ENCODE results near the gene FRMD5.

DNA sequence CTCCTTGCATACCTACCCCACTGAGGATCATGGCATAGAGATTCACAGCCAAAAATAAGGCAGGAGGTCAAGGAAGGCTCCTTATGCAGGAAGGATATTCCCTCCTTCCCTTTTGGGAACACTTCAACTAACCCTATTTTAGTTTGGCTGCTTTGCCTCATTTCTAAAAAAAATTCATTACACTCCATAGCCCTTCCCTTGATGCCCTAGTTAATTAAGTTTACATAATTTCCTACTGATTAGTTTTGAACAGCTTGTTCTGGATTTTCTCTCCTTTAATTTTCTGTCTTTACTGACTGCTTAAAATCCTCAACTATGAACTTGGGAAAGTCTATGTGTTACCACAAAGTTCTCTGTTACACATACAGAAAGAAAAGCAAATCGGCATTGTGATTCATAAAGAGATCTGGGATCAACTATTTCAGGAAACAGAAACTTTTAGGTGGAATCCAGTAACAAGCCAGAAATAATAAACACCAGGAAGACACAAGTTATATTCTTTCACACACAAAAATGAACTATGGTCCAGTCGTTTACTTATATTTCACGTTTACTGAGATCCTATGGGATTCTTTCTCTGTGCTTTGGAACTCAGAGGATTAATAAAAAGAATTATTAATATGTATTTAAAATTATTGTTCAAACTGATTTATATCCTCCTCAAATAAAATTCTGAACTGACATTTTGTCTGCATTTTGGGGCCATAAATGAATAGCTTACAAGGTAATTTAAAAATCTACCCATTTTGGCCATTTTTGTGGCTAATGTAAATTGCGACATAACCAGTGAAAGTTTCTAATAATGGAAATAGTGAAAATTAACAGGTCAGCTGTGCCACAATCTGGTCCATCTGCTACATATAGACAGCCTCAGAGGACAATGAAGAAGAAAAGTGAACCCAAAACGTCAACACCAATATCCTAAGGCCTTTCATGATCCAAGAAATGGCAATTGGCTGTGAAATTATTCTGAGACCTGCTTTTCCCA is 113.8 kb downstream of the FRMD5 start:
- TF ChIP-seq, protein P1, sequence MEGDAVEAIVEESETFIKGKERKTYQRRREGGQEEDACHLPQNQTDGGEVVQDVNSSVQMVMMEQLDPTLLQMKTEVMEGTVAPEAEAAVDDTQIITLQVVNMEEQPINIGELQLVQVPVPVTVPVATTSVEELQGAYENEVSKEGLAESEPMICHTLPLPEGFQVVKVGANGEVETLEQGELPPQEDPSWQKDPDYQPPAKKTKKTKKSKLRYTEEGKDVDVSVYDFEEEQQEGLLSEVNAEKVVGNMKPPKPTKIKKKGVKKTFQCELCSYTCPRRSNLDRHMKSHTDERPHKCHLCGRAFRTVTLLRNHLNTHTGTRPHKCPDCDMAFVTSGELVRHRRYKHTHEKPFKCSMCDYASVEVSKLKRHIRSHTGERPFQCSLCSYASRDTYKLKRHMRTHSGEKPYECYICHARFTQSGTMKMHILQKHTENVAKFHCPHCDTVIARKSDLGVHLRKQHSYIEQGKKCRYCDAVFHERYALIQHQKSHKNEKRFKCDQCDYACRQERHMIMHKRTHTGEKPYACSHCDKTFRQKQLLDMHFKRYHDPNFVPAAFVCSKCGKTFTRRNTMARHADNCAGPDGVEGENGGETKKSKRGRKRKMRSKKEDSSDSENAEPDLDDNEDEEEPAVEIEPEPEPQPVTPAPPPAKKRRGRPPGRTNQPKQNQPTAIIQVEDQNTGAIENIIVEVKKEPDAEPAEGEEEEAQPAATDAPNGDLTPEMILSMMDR (IDR thresholded peaks at IDR 0.05): no peak
- no peak for TF ChIP-seq POLR2A (IDR thresholded peaks at IDR 0.05)

Measured in sigmoid colon (tissue), 3 donors.